ENCODE measurements around the gene TTC23.

Gene TTC23

GRCh38 chr15:99098991-99099390 lies 150.4 kb downstream of the TTC23 start:
- no peak overlapping the region for H3K4me3 ChIP-seq (IDR thresholded peaks at IDR 0.05; ENCODE audit: insufficient read depth, low read depth, low read length)
- peaks cover 6% of the 10 kb centered on the region for H3K4me1 ChIP-seq (ENCODE audit: low read depth, poor library complexity, severe bottlenecking)
- H4K20me1 ChIP-seq (ENCODE audit: insufficient read depth), result no peaks in the 10 kb centered on the region
- H2AFZ ChIP-seq (ENCODE audit: low read depth), result no peak overlapping the region
- H3K27ac ChIP-seq, result no peak overlapping the region
- H3K79me2 ChIP-seq (ENCODE audit: insufficient read depth, low read depth), result no peaks in the 10 kb centered on the region
- no peaks in the 10 kb centered on the region; the same call in 1 of the 2 replicates for H3K27me3 ChIP-seq (ENCODE audit: insufficient read depth, low read depth)
- H3K36me3 ChIP-seq (ENCODE audit: insufficient read depth), result no peaks in the 10 kb centered on the region
- TF ChIP-seq, protein P1, sequence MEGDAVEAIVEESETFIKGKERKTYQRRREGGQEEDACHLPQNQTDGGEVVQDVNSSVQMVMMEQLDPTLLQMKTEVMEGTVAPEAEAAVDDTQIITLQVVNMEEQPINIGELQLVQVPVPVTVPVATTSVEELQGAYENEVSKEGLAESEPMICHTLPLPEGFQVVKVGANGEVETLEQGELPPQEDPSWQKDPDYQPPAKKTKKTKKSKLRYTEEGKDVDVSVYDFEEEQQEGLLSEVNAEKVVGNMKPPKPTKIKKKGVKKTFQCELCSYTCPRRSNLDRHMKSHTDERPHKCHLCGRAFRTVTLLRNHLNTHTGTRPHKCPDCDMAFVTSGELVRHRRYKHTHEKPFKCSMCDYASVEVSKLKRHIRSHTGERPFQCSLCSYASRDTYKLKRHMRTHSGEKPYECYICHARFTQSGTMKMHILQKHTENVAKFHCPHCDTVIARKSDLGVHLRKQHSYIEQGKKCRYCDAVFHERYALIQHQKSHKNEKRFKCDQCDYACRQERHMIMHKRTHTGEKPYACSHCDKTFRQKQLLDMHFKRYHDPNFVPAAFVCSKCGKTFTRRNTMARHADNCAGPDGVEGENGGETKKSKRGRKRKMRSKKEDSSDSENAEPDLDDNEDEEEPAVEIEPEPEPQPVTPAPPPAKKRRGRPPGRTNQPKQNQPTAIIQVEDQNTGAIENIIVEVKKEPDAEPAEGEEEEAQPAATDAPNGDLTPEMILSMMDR (conservative IDR thresholded peaks at IDR 0.05; ENCODE audit: low read depth, low read length), result no peak
- no peak overlapping the region for H3K4me2 ChIP-seq
- H3K9ac ChIP-seq, result no peak overlapping the region

- TF ChIP-seq, protein P1 (conservative IDR thresholded peaks at IDR 0.05; ENCODE audit: low read depth, low read length), result no peak
- no peaks in the 10 kb centered on the region; the same call in 1 of the 2 replicates for H3K27me3 ChIP-seq (ENCODE audit: insufficient read depth, low read depth)
- no peaks in the 10 kb centered on the region for H3K79me2 ChIP-seq (ENCODE audit: insufficient read depth, low read depth)
- no peak overlapping the region for H3K4me3 ChIP-seq (IDR thresholded peaks at IDR 0.05; ENCODE audit: insufficient read depth, low read depth, low read length)
- H4K20me1 ChIP-seq (ENCODE audit: insufficient read depth), result no peaks in the 10 kb centered on the region
- H3K4me1 ChIP-seq (ENCODE audit: low read depth, poor library complexity, severe bottlenecking), result peaks cover 6% of the 10 kb centered on the region
- H3K27ac ChIP-seq, result no peak overlapping the region
- no peak overlapping the region for H3K9ac ChIP-seq
- H2AFZ ChIP-seq (ENCODE audit: low read depth), result no peak overlapping the region
- H3K4me2 ChIP-seq, result no peak overlapping the region
- no peaks in the 10 kb centered on the region for H3K36me3 ChIP-seq (ENCODE audit: insufficient read depth)
Measured at GRCh38 chr15:99098426-99098825, 151.0 kb downstream of the TTC23 start.

- Histone ChIP-seq H3K4me2 (no peak overlapping the region), H3K27me3 (ENCODE audit: insufficient read depth, low read depth) (no peaks in the 10 kb centered on the region; the same call in 1 of the 2 replicates), H3K4me3 (IDR thresholded peaks at IDR 0.05; ENCODE audit: insufficient read depth, low read depth, low read length) (no peak overlapping the region), H3K79me2 (ENCODE audit: insufficient read depth, low read depth) (no peaks in the 10 kb centered on the region), H4K20me1 (ENCODE audit: insufficient read depth) (no peaks in the 10 kb centered on the region), H3K9ac (no peak overlapping the region), H3K27ac (no peak overlapping the region), H2AFZ (ENCODE audit: low read depth) (no peak overlapping the region), H3K36me3 (ENCODE audit: insufficient read depth) (no peaks in the 10 kb centered on the region), H3K4me1 (ENCODE audit: low read depth, poor library complexity, severe bottlenecking) (peaks cover 6% of the 10 kb centered on the region)
- TF ChIP-seq, protein P1 (conservative IDR thresholded peaks at IDR 0.05; ENCODE audit: low read depth, low read length), result no peak
Measured at GRCh38 chr15:99097441-99098410, 151.7 kb downstream of the TTC23 start.

DNA sequence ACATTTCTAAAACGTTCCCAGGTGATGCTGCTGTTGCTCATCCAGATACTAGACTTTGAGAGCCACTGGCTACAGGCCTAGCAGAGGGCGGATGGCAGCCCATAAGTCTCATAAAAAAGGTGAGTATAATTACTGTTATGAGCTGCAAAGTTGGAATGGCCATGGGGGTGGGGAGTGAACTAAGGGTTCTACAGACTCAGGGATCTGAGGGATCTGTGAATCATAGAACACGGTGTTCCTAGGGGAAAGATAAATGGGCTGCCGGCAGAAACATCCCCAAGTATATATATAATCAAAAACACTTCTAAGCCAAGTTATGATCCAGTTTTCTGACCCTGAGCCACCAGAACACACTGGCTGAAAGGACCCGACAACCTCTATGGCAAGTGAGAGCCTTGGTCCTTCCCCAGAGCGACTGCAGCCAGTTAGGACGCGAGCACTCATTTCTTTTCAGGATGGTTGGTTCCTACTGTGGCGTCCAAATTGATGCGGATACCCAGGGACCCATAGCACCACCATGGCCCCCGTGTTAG lies 152.4 kb downstream of the TTC23 start:
- Histone ChIP-seq H3K4me2 (no peak overlapping the region), H3K79me2 (ENCODE audit: insufficient read depth, low read depth) (no peaks in the 10 kb centered on the region), H4K20me1 (ENCODE audit: insufficient read depth) (no peaks in the 10 kb centered on the region), H3K27ac (no peak overlapping the region), H3K9ac (no peak overlapping the region), H3K27me3 (ENCODE audit: insufficient read depth, low read depth) (no peaks in the 10 kb centered on the region; the same call in 1 of the 2 replicates), H3K36me3 (ENCODE audit: insufficient read depth) (no peaks in the 10 kb centered on the region), H3K4me3 (IDR thresholded peaks at IDR 0.05; ENCODE audit: insufficient read depth, low read depth, low read length) (no peak overlapping the region), H3K4me1 (ENCODE audit: low read depth, poor library complexity, severe bottlenecking) (peaks cover 6% of the 10 kb centered on the region), H2AFZ (ENCODE audit: low read depth) (no peak overlapping the region)
- TF ChIP-seq, protein P1 (conservative IDR thresholded peaks at IDR 0.05; ENCODE audit: low read depth, low read length), result no peak

All from KMS-11 (cell line).